ENCODE results near the gene LILRA2. TPM values are rescaled to one million over a fixed set of nuclear protein-coding genes. Genes with fewer than 3 reads are reported as not detected.

Gene LILRA2
- total and polyA plus RNA-seq, 10 of the 15 experiments (the other 5 are each of a cell fraction or from before 2014, with no cell fraction given) = 0.16 to 1.8 (median 0.43) TPM

DNA sequence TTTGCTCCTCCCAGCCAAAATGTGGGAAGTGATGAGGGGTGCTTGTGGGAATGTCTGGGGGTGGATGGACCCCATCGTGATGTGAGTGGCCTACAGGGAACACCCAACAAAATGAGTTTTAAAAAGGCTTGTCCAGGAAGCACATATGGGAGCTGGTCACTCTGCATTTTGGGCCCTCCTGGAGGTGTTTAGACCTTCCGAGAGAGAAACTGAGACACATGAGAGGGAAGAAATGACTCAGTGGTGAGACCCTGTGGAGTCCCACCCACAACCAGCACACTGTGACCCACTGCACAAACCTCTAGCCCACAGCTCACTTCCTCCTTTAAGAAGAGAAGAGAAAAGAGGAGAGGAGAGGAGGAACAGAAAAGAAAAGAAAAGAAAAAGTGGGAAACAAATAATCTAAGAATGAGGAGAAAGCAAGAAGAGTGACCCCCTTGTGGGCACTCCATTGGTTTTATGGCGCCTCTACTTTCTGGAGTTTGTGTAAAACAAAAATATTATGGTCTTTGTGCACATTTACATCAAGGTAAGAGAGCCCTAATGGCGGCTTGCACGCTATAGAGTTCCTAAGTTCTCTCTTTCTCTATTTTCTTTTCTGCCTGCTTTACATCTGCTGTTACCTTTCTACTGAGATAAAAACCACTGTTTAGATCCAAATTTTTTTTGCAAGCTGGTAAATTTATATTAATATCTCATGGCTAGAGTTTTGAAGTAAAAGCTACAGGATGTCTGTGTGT lies 43.4 kb downstream of the LILRA2 start (continued):
- TF ChIP-seq MXI1 (IDR thresholded peaks at IDR 0.05; ENCODE audit: low read depth, low read length) (peak; percentile 60; the same call in 1 of the 2 replicates), CBFB (IDR thresholded peaks at IDR 0.05; ENCODE audit: low read depth) (peak; percentile 86), POLR2AphosphoS5 (IDR thresholded peaks at IDR 0.05; ENCODE audit: low read length) (peak; percentile 85), TAF1 (IDR thresholded peaks at IDR 0.05; ENCODE audit: borderline replicate concordance, low read depth, low read length) (peak; percentile 64; the same call in 1 of the 2 replicates), RAD21 (IDR thresholded peaks at IDR 0.05; ENCODE audit: insufficient read depth, low read depth, low read length) (0 out of 2 replicates have a peak, but pooled peaks have one; percentile 5), BHLHE40 (IDR thresholded peaks at IDR 0.05; ENCODE audit: borderline replicate concordance in 1 of 2, low read depth in 2 of 2, low read length in 1 of 2) (peak; percentile 86 to 88), MLLT1 (IDR thresholded peaks at IDR 0.05) (peak; percentile 89), ZSCAN29 (IDR thresholded peaks at IDR 0.05) (no peak), CUX1 (IDR thresholded peaks at IDR 0.05; ENCODE audit: insufficient replicate concordance, low read depth, low read length) (peak; percentile 73), CEBPZ (IDR thresholded peaks at IDR 0.05; ENCODE audit: low read depth, low read length) (peak; percentile 25; the same call in 1 of the 2 replicates), HDAC2 (IDR thresholded peaks at IDR 0.05) (no peak), MEF2A (IDR thresholded peaks at IDR 0.05; ENCODE audit: insufficient read depth, low read depth, low read length) (peak; percentile 70), GATAD2B (conservative IDR thresholded peaks at IDR 0.05; ENCODE audit: low read depth) (peak; percentile 92), EED (IDR thresholded peaks at IDR 0.05; ENCODE audit: low read depth) (peak; percentile 91), MEF2B (IDR thresholded peaks at IDR 0.05; ENCODE audit: partially characterized antibody, poor library complexity, severe bottlenecking) (peak; percentile 70), RUNX3 (IDR thresholded peaks at IDR 0.05; ENCODE audit: low read length) (peak; percentile 98), IKZF1 (conservative IDR thresholded peaks at IDR 0.05) (peak; percentile 92), EGR1 (IDR thresholded peaks at IDR 0.05; ENCODE audit: borderline replicate concordance in 1 of 2, low read depth in 2 of 2, low read length in 2 of 2) (peak in 1 of 2 experiments; percentile 41; a peak in 1 of 3 replicates), POU2F2 (IDR thresholded peaks at IDR 0.05; ENCODE audit: borderline replicate concordance, low read depth, low read length) (peak; percentile 60; the same call in 1 of the 3 replicates), MTA3 (IDR thresholded peaks at IDR 0.05; ENCODE audit: borderline replicate concordance, low read length) (peak; percentile 97)

Measured in GM12878 (cell line).